ENCODE data around the gene DMD. TPM values are rescaled to one million over a fixed set of nuclear protein-coding genes. Genes with fewer than 3 reads are reported as not detected.

The DMD gene
- total RNA-seq, 1 donor from 2014 or later: 2.5 TPM

GRCh38 chrX:31820430-31821210 lies 1390.7 kb downstream of the DMD start:
- no peaks in the 10 kb centered on the region for H3K36me3 ChIP-seq (ENCODE audit: control insufficient read depth, insufficient read depth, low read length)
- no peak overlapping the region for H3K4me3 ChIP-seq (ENCODE audit: low read depth, low read length)
- TF ChIP-seq CTCF (IDR thresholded peaks at IDR 0.05; ENCODE audit: insufficient read depth, low read length, poor library complexity, severe bottlenecking): no peak
- no peak for DNase-seq (ENCODE audit: low read depth)
- no peaks in the 10 kb centered on the region for H3K27me3 ChIP-seq (ENCODE audit: control insufficient read depth, insufficient read depth, low read length)

- Histone ChIP-seq H3K27me3 (ENCODE audit: control insufficient read depth, insufficient read depth, low read length) (no peaks in the 10 kb centered on the region), H3K4me3 (ENCODE audit: low read depth, low read length) (no peak overlapping the region), H3K36me3 (ENCODE audit: control insufficient read depth, insufficient read depth, low read length) (no peaks in the 10 kb centered on the region)
- no peak for TF ChIP-seq CTCF (IDR thresholded peaks at IDR 0.05; ENCODE audit: insufficient read depth, low read length, poor library complexity, severe bottlenecking)
- no peak for DNase-seq (ENCODE audit: low read depth)
Observed at GRCh38 chrX:31819455-31819854, 1391.9 kb downstream of the DMD start.

- Histone ChIP-seq H3K36me3 (ENCODE audit: control insufficient read depth, insufficient read depth, low read length) (no peaks in the 10 kb centered on the region), H3K27me3 (ENCODE audit: control insufficient read depth, insufficient read depth, low read length) (no peaks in the 10 kb centered on the region), H3K4me3 (ENCODE audit: low read depth, low read length) (no peak overlapping the region)
Observed at GRCh38 chrX:31811106-31811505, 1400.2 kb downstream of the DMD start.

GRCh38 chrX:31808357-31808756 lies 1403.0 kb downstream of the DMD start:
- TF ChIP-seq CTCF (IDR thresholded peaks at IDR 0.05; ENCODE audit: insufficient read depth, low read length, poor library complexity, severe bottlenecking): no peak
- no peak for DNase-seq (ENCODE audit: low read depth)
- no peaks in the 10 kb centered on the region for H3K36me3 ChIP-seq (ENCODE audit: control insufficient read depth, insufficient read depth, low read length)
- no peaks in the 10 kb centered on the region for H3K27me3 ChIP-seq (ENCODE audit: control insufficient read depth, insufficient read depth, low read length)
- no peak overlapping the region for H3K4me3 ChIP-seq (ENCODE audit: low read depth, low read length)

More at GRCh38 chrX:31811106-31811505, 1400.2 kb downstream of the DMD start:
- no peak for DNase-seq (ENCODE audit: low read depth)
- TF ChIP-seq CTCF (IDR thresholded peaks at IDR 0.05; ENCODE audit: insufficient read depth, low read length, poor library complexity, severe bottlenecking): no peak

- H3K4me3 ChIP-seq (ENCODE audit: low read depth, low read length): no peak overlapping the region
- H3K27me3 ChIP-seq (ENCODE audit: control insufficient read depth, insufficient read depth, low read length): no peaks in the 10 kb centered on the region
- no peak for TF ChIP-seq CTCF (IDR thresholded peaks at IDR 0.05; ENCODE audit: insufficient read depth, low read length, poor library complexity, severe bottlenecking)
- no peak for DNase-seq (ENCODE audit: low read depth)
- no peaks in the 10 kb centered on the region for H3K36me3 ChIP-seq (ENCODE audit: control insufficient read depth, insufficient read depth, low read length)
Observed at GRCh38 chrX:31807165-31807564, 1404.2 kb downstream of the DMD start.

GRCh38 chrX:31805781-31806180 lies 1405.6 kb downstream of the DMD start:
- Histone ChIP-seq H3K27me3 (ENCODE audit: control insufficient read depth, insufficient read depth, low read length) (no peaks in the 10 kb centered on the region), H3K36me3 (ENCODE audit: control insufficient read depth, insufficient read depth, low read length) (no peaks in the 10 kb centered on the region), H3K4me3 (ENCODE audit: low read depth, low read length) (no peak overlapping the region)
- DNase-seq (ENCODE audit: low read depth): no peak
- TF ChIP-seq CTCF (IDR thresholded peaks at IDR 0.05; ENCODE audit: insufficient read depth, low read length, poor library complexity, severe bottlenecking): no peak

Measured in kidney epithelial cell (primary cell).